ENCODE data around the gene NFKBIL1. TPM values are rescaled to one million over a fixed set of nuclear protein-coding genes. Genes with fewer than 3 reads are reported as not detected.

Gene NFKBIL1
- total RNA-seq, 2 experiments from 2014 or later, result 21.8 to 23.2 TPM

DNA sequence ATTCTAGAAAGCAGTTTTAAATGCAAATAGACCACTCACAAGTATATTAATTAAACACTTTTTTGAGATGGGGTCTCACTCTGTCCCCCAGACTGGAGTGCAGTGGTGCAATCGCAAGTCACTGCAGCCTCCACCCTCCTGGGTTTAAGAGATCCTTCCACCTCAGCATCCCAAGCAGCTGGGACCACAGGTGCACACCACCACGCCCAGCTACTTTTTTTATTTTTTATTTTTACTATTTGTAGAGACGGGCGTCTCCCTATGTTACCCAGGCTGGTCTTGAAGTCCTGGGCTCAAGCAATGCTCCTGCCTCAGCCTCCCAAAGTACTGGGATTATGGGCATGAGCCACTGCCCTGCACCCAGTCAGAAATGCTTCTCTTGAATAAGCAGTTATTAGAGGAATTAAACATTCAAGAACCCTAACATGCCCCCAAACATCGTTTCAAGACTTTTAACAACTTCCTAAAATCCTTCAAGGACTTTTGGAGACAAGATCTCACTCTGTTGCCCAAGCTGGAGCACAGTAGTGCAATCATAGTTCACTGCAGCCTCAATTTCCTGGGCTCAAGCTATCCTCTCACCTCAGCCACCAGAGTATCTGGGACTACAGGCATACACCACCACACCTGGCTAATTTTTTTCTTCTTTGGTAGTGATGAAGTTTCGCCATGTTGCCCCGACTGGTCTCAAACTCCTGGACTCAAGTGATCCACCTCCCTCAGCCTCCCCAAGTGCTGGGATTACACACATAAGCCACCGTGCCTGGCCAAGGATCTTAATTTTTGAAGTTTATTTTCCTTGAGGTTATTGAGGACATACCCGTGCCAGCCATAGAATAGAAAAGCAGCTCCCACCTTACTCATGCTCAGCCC lies 15.4 kb upstream of the NFKBIL1 start:
- BruUV-seq (replicated peaks), result no TSS peak

DNA sequence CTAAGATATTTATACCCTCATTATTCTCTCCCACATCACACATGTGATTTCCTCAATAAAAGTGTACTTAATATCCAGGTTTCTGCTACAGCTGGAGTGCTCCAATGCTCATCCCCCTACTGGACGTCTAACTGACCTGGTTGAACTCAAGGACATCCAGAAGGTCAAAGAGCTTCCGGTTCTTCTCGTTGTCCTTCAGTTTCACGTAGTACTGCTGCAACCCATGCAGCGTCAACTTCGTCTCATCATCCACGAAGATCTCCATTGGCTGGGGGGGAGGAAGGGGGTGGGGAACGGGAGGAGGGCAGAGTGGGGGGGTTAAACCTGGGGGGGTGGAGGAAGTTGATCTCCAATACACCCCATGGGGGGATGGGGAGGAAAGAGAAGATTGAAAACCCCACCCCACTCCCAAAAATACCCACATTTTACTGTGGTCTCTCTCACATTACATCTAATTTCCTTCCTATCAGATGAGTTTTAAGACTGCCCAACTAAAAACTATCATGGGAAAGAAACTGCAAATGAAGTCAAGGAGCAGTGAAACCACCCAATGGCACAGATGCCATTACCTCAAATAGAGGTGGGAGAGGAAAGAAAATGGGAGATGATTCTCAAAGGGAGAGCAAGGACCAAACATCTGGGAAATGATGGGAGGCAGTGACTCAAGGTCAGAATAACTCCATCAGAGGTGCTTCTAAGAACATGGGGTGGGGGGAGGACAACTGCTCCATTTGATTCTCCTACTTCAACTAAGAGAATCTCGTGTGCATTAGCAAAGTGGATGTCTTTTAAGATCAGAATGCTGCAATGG lies 14.6 kb upstream of the NFKBIL1 start:
- Histone ChIP-seq H3K27ac (ENCODE audit: low read depth, low read length, poor library complexity, severe bottlenecking) (no peak overlapping the region), H3K79me2 (ENCODE audit: insufficient read depth, low read depth, low read length) (peaks cover 36% of the 10 kb centered on the region), H3K9me3 (ENCODE audit: low read length) (no peaks in the 10 kb centered on the region), H3K4me2 (ENCODE audit: low read length) (no peak overlapping the region), H4K20me1 (ENCODE audit: insufficient read depth, low read length) (peaks cover 22% of the 10 kb centered on the region), H3K4me3 (ENCODE audit: low read depth, low read length, poor library complexity, severe bottlenecking) (no peak overlapping the region), H3K36me3 (ENCODE audit: insufficient read depth, low read length) (peaks cover 96% of the 10 kb centered on the region), H3K4me1 (ENCODE audit: insufficient read depth, low read length, poor library complexity, severe bottlenecking) (no peaks in the 10 kb centered on the region), H3K9me2 (ENCODE audit: insufficient read depth, low read length) (no peaks in the 10 kb centered on the region), H2AFZ (ENCODE audit: low read length) (no peak overlapping the region)
- no peak for DNase-seq (ENCODE audit: low spot score)
- intact Hi-C loops (cut with micrococcal nuclease; ENCODE audit: unreplicated experiment), result no loop called here
- ChIA-PET POLR2A (interaction anchor here (1.0 kb wide), 1 partner anchor 349 kb away, joined by 6 read pairs; no protein-coding TSS in a partner anchor), CTCF (ENCODE audit: unreplicated experiment) (no interaction called here)
- no peak for TF ChIP-seq EZH2phosphoT487 (IDR thresholded peaks at IDR 0.05; ENCODE audit: borderline replicate concordance, low read depth, low read length)
- TF ChIP-seq, protein P1, sequence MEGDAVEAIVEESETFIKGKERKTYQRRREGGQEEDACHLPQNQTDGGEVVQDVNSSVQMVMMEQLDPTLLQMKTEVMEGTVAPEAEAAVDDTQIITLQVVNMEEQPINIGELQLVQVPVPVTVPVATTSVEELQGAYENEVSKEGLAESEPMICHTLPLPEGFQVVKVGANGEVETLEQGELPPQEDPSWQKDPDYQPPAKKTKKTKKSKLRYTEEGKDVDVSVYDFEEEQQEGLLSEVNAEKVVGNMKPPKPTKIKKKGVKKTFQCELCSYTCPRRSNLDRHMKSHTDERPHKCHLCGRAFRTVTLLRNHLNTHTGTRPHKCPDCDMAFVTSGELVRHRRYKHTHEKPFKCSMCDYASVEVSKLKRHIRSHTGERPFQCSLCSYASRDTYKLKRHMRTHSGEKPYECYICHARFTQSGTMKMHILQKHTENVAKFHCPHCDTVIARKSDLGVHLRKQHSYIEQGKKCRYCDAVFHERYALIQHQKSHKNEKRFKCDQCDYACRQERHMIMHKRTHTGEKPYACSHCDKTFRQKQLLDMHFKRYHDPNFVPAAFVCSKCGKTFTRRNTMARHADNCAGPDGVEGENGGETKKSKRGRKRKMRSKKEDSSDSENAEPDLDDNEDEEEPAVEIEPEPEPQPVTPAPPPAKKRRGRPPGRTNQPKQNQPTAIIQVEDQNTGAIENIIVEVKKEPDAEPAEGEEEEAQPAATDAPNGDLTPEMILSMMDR (conservative IDR thresholded peaks at IDR 0.05; ENCODE audit: low read length), result no peak
- no TSS peak for BruUV-seq (replicated peaks)

More for the DNA sequence above, 15.4 kb upstream of the NFKBIL1 start:
- CTCF ChIA-PET (ENCODE audit: unreplicated experiment), result no interaction called here
- Histone ChIP-seq H3K4me3 (ENCODE audit: low read depth, low read length, poor library complexity, severe bottlenecking) (no peak overlapping the region), H3K36me3 (ENCODE audit: insufficient read depth, low read length) (peaks cover 88% of the 10 kb centered on the region), H3K27ac (ENCODE audit: low read depth, low read length, poor library complexity, severe bottlenecking) (no peak overlapping the region), H3K9me3 (ENCODE audit: low read length) (no peaks in the 10 kb centered on the region), H4K20me1 (ENCODE audit: insufficient read depth, low read length) (peaks cover 22% of the 10 kb centered on the region), H3K79me2 (ENCODE audit: insufficient read depth, low read depth, low read length) (peaks cover 28% of the 10 kb centered on the region), H3K4me2 (ENCODE audit: low read length) (no peak overlapping the region), H3K9me2 (ENCODE audit: insufficient read depth, low read length) (no peaks in the 10 kb centered on the region), H2AFZ (ENCODE audit: low read length) (no peak overlapping the region), H3K4me1 (ENCODE audit: insufficient read depth, low read length, poor library complexity, severe bottlenecking) (no peaks in the 10 kb centered on the region)
- no peak for TF ChIP-seq EZH2phosphoT487 (IDR thresholded peaks at IDR 0.05; ENCODE audit: borderline replicate concordance, low read depth, low read length)
- TF ChIP-seq, protein P1 (conservative IDR thresholded peaks at IDR 0.05; ENCODE audit: low read length), result no peak
- intact Hi-C loops (cut with micrococcal nuclease; ENCODE audit: unreplicated experiment), result no loop called here
- no peak for DNase-seq (ENCODE audit: low spot score)
- POLR2A ChIA-PET, result interaction anchor here (0.7 to 1.4 kb wide), 5 partner anchors 9 to 350 kb away, joined by 3 to 6 read pairs (median 4); no protein-coding TSS in a partner anchor

Measured in OCI-LY7 (cell line).